ENCODE results near the gene DNAL1.

DNA sequence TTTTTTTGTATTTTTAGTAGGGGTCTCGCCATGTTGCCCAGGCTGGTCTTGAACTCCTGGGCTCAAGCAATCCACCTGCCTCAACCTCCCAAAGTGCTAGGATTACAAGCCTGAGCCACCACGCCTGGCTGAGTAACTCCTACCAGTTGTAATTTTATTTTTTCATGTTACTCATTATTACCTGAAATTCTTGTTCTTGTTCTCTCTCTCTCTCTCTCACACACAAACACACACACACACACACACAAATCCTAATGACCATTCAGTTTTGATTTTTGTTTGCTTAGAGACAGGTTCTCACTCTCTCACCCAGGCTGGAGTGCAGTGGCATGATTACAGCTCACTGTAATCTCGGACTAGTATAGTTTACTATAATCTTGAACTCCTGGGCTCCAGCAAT lies 30.2 kb downstream of the DNAL1 start:
- TF ChIP-seq, protein P1, sequence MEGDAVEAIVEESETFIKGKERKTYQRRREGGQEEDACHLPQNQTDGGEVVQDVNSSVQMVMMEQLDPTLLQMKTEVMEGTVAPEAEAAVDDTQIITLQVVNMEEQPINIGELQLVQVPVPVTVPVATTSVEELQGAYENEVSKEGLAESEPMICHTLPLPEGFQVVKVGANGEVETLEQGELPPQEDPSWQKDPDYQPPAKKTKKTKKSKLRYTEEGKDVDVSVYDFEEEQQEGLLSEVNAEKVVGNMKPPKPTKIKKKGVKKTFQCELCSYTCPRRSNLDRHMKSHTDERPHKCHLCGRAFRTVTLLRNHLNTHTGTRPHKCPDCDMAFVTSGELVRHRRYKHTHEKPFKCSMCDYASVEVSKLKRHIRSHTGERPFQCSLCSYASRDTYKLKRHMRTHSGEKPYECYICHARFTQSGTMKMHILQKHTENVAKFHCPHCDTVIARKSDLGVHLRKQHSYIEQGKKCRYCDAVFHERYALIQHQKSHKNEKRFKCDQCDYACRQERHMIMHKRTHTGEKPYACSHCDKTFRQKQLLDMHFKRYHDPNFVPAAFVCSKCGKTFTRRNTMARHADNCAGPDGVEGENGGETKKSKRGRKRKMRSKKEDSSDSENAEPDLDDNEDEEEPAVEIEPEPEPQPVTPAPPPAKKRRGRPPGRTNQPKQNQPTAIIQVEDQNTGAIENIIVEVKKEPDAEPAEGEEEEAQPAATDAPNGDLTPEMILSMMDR (conservative IDR thresholded peaks at IDR 0.05; ENCODE audit: low read depth, low read length), result no peak
- no peak for TF ChIP-seq EZH2 (IDR thresholded peaks at IDR 0.05; ENCODE audit: borderline replicate concordance, low read depth, low read length, poor library complexity, severe bottlenecking)

Data from A673 (cell line).